CD8-positive, alpha-beta memory T cell (primary cell): ENCODE measurements around the gene BCAS1. TPM values are rescaled to one million over a fixed set of nuclear protein-coding genes. Genes with fewer than 3 reads are reported as not detected.
A peak's percentile ranks its signal among the peaks of the same experiment; 100 is the strongest.

ENCODE experiments used
- CTCF ChIA-PET: fragments of 350-600 bp; sonication (Branson Sonifier 250); formaldehyde crosslinking; loops from one replicate; lab custom pipeline; 2021; ENCODE audit warnings: antibody characterized with exemption; lab: Charles Lee
- POLR2A ChIA-PET: fragments of 350-600 bp; sonication (Branson Sonifier 250); formaldehyde crosslinking; loops from one replicate; lab custom pipeline; 2021; ENCODE audit warnings: antibody characterized with exemption; lab: Charles Lee
- DNase-seq, 5 donors: peaks; one replicate each; pipeline versions ENCODE4 v3.0.0 to v3.0.0-alpha.2; 2020 to 2022; ENCODE audit warnings: mixed read lengths in 1 of 5
- H3K27ac ChIP-seq: one replicate; pipeline ENCODE4 v1.7.0; 2013; ENCODE audit warnings: low read depth, mild to moderate bottlenecking, low read length, moderate library complexity
- H3K27me3 ChIP-seq: 2 replicates; pipeline ENCODE4 v1.7.0; 2013; ENCODE audit warnings: low read length, mild to moderate bottlenecking; ENCODE audit not compliant: insufficient read depth, poor library complexity, severe bottlenecking
- H3K36me3 ChIP-seq: 2 replicates; pipeline ENCODE4 v1.7.0; 2013; ENCODE audit warnings: mild to moderate bottlenecking, low read length, moderate library complexity; ENCODE audit not compliant: insufficient read depth
- H3K4me1 ChIP-seq: 2 replicates; pipeline ENCODE4 v1.7.0; 2013; ENCODE audit warnings: mild to moderate bottlenecking, low read length, moderate library complexity; ENCODE audit not compliant: insufficient read depth
- H3K4me3 ChIP-seq: 2 replicates; pipeline ENCODE4 v1.7.0; 2013; ENCODE audit warnings: mild to moderate bottlenecking, low read length
- H3K9me3 ChIP-seq: 2 replicates; pipeline ENCODE4 v1.7.0; 2013; ENCODE audit warnings: mild to moderate bottlenecking, low read length
- H3K27ac Mint-ChIP-seq, 8 donors: one replicate each; pipeline ENCODE4 v1.8.0; 2020 to 2021; ENCODE audit warnings: mixed read lengths in 8 of 8, mild to moderate bottlenecking in 6 of 8, inconsistent platforms in 3 of 8, moderate library complexity in 3 of 8
- H3K27me3 Mint-ChIP-seq, 2 donors: one replicate each; pipeline ENCODE4 v1.8.0; 2020 to 2021; ENCODE audit warnings: mixed read lengths in 2 of 2, mild to moderate bottlenecking in 1 of 2, moderate library complexity in 1 of 2
- H3K36me3 Mint-ChIP-seq, 3 donors: one replicate each; pipeline ENCODE4 v1.8.0; 2020 to 2021; ENCODE audit warnings: mixed read lengths in 3 of 3, inconsistent platforms in 1 of 3, mild to moderate bottlenecking in 1 of 3
- H3K4me1 Mint-ChIP-seq, 3 donors: one replicate each; pipeline ENCODE4 v1.8.0; 2020 to 2021; ENCODE audit warnings: mixed read lengths in 3 of 3, inconsistent platforms in 1 of 3, mild to moderate bottlenecking in 1 of 3
- H3K4me3 Mint-ChIP-seq, 7 donors: one replicate each; pipeline ENCODE4 v1.8.0; 2020 to 2021; ENCODE audit warnings: mixed read lengths in 7 of 7, mild to moderate bottlenecking in 6 of 7, moderate library complexity in 4 of 7, inconsistent platforms in 2 of 7
- H3K9me3 Mint-ChIP-seq, 5 donors: one replicate each; pipeline ENCODE4 v1.8.0; 2020 to 2022; ENCODE audit warnings: mixed read lengths in 5 of 5, mild to moderate bottlenecking in 3 of 5, moderate library complexity in 2 of 5, inconsistent platforms in 1 of 5
- polyA plus RNA-seq: library from polyadenylated mRNA; unstranded; fragments of 300-500 nt; fragmentation: Illumina TruSeq; gene quantifications from one replicate; pipeline ENCODE4 v1.2.3, GENCODE V29; 2021
- total RNA-seq, 2 experiments: library from RNA; stranded (reverse); gene quantifications; one replicate each; pipeline ENCODE4 v1.2.3, GENCODE V29; 2021

The BCAS1 gene
- total and polyA plus RNA-seq, 3 experiments from 2014 or later = 0.09 to 0.91 (median 0.15) TPM

- DNase-seq = no peak
- ChIA-PET POLR2A (no interaction called here), CTCF (interaction anchor here (1.1 kb wide), 1 partner anchor 11 kb away, joined by 3 read pairs; no protein-coding TSS in a partner anchor)
- peaks cover 0 to 25% of the 10 kb centered on the region in 2 donors for H3K27me3 Mint-ChIP-seq
- no peak overlapping the region for H3K27ac Mint-ChIP-seq
- Histone ChIP-seq H3K9me3 (no peaks in the 10 kb centered on the region), H3K4me3 (no peak overlapping the region), H3K36me3 (no peaks in the 10 kb centered on the region), H3K4me1 (no peaks in the 10 kb centered on the region), H3K27ac (no peak overlapping the region), H3K27me3 (no peaks in the 10 kb centered on the region)
- no peak overlapping the region for H3K4me3 Mint-ChIP-seq
- H3K36me3 Mint-ChIP-seq = peaks cover 1 to 13% (median 3%) of the 10 kb centered on the region in 3 donors
- peaks cover 0 to 4% (median 0%) of the 10 kb centered on the region in 3 donors for H3K4me1 Mint-ChIP-seq
- H3K9me3 Mint-ChIP-seq = peaks cover 0 to 5% (median 3%) of the 10 kb centered on the region in 5 donors
These were observed 112.1 kb downstream of the BCAS1 start for GRCh38 chr20:53958260-53958659.

- ChIA-PET POLR2A (no interaction called here), CTCF (interaction anchor here (1.0 to 1.1 kb wide), 2 partner anchors 12 to 382 kb away, joined by 3 read pairs; no protein-coding TSS in a partner anchor)
- Histone ChIP-seq H3K9me3 (no peaks in the 10 kb centered on the region), H3K36me3 (no peaks in the 10 kb centered on the region), H3K4me3 (no peak overlapping the region), H3K4me1 (no peaks in the 10 kb centered on the region), H3K27me3 (no peaks in the 10 kb centered on the region), H3K27ac (no peak overlapping the region)
- H3K27me3 Mint-ChIP-seq = peaks cover 0 to 25% of the 10 kb centered on the region in 2 donors
- no peak overlapping the region for H3K27ac Mint-ChIP-seq
- H3K36me3 Mint-ChIP-seq = peaks cover 1 to 17% (median 3%) of the 10 kb centered on the region in 3 donors
- H3K9me3 Mint-ChIP-seq = peaks cover 0 to 8% (median 7%) of the 10 kb centered on the region in 5 donors
- peaks cover 0 to 4% (median 0%) of the 10 kb centered on the region in 3 donors for H3K4me1 Mint-ChIP-seq
- no peak for DNase-seq
- no peak overlapping the region for H3K4me3 Mint-ChIP-seq
These were observed 112.8 kb downstream of the BCAS1 start for GRCh38 chr20:53957451-53958172.

GRCh38 chr20:53956013-53956715, 114.2 kb downstream of the BCAS1 start:
- Mint-ChIP-seq H3K36me3 (peaks cover 1 to 29% (median 3%) of the 10 kb centered on the region in 3 donors), H3K9me3 (peaks cover 0 to 16% (median 10%) of the 10 kb centered on the region in 5 donors), H3K27ac (no peak overlapping the region), H3K4me1 (peaks cover 0 to 10% (median 0%) of the 10 kb centered on the region in 3 donors), H3K27me3 (peaks cover 0 to 12% of the 10 kb centered on the region in 2 donors), H3K4me3 (no peak overlapping the region)
- Histone ChIP-seq H3K9me3 (no peaks in the 10 kb centered on the region), H3K4me1 (no peaks in the 10 kb centered on the region), H3K27me3 (no peaks in the 10 kb centered on the region), H3K4me3 (no peak overlapping the region), H3K27ac (no peak overlapping the region), H3K36me3 (no peaks in the 10 kb centered on the region)
- POLR2A ChIA-PET = no interaction called here
- CTCF ChIA-PET = interaction anchor here (0.6 to 1.0 kb wide), 2 partner anchors 55 to 381 kb away, joined by 3 read pairs; no protein-coding TSS in a partner anchor
- DNase-seq = no peak

GRCh38 chr20:53954723-53955658, 115.4 kb downstream of the BCAS1 start:
- no peaks in the 10 kb centered on the region for H3K27me3 ChIP-seq
- peaks cover 0 to 6% of the 10 kb centered on the region in 2 donors for H3K27me3 Mint-ChIP-seq
- H3K36me3 Mint-ChIP-seq = peaks cover 1 to 29% (median 3%) of the 10 kb centered on the region in 3 donors
- peaks cover 7 to 13% (median 7%) of the 10 kb centered on the region in 3 donors for H3K4me1 Mint-ChIP-seq
- ChIA-PET POLR2A (no interaction called here), CTCF (interaction anchor here (1.3 kb wide), 1 partner anchor 15 kb away, joined by 3 read pairs; no protein-coding TSS in a partner anchor)
- H3K9me3 Mint-ChIP-seq = peaks cover 0 to 16% (median 10%) of the 10 kb centered on the region in 5 donors
- no peak overlapping the region for H3K4me3 ChIP-seq
- no peaks in the 10 kb centered on the region for H3K9me3 ChIP-seq
- peak overlapping the region in 2 of 8 donors; percentile 24 to 76 for H3K27ac Mint-ChIP-seq
- DNase-seq = no peak
- peaks cover 4% of the 10 kb centered on the region for H3K4me1 ChIP-seq
- no peak overlapping the region for H3K27ac ChIP-seq
- H3K4me3 Mint-ChIP-seq = no peak overlapping the region
- H3K36me3 ChIP-seq = no peaks in the 10 kb centered on the region

- no peak overlapping the region for H3K4me3 Mint-ChIP-seq
- no peaks in the 10 kb centered on the region for H3K27me3 Mint-ChIP-seq
- no peak overlapping the region for H3K27ac Mint-ChIP-seq
- Histone ChIP-seq H3K4me3 (no peak overlapping the region), H3K4me1 (peaks cover 26% of the 10 kb centered on the region), H3K27me3 (no peaks in the 10 kb centered on the region), H3K9me3 (no peaks in the 10 kb centered on the region), H3K36me3 (no peaks in the 10 kb centered on the region), H3K27ac (no peak overlapping the region)
- H3K36me3 Mint-ChIP-seq = peaks cover 1 to 29% (median 3%) of the 10 kb centered on the region in 3 donors
- peaks cover 29 to 36% (median 31%) of the 10 kb centered on the region in 3 donors for H3K4me1 Mint-ChIP-seq
- ChIA-PET POLR2A (no interaction called here), CTCF (interaction anchor here (1.7 kb wide), 1 partner anchor 36 kb away, joined by 4 read pairs; no protein-coding TSS in a partner anchor)
- peaks cover 0 to 16% (median 10%) of the 10 kb centered on the region in 5 donors for H3K9me3 Mint-ChIP-seq
- DNase-seq = no peak
These were observed 117.8 kb downstream of the BCAS1 start for GRCh38 chr20:53952528-53953096.

- Mint-ChIP-seq H3K27me3 (no peaks in the 10 kb centered on the region), H3K9me3 (peaks cover 0 to 16% (median 8%) of the 10 kb centered on the region in 5 donors), H3K27ac (peak overlapping the region in 7 of 8 donors; percentile 13 to 100 (median 98)), H3K36me3 (peaks cover 1 to 25% (median 3%) of the 10 kb centered on the region in 3 donors), H3K4me3 (peak overlapping the region in 2 of 7 donors; percentile 37 to 77), H3K4me1 (peaks cover 29 to 40% (median 38%) of the 10 kb centered on the region in 3 donors)
- no peak for DNase-seq
- Histone ChIP-seq H3K36me3 (no peaks in the 10 kb centered on the region), H3K4me3 (no peak overlapping the region), H3K4me1 (peaks cover 29% of the 10 kb centered on the region), H3K27me3 (no peaks in the 10 kb centered on the region), H3K9me3 (no peaks in the 10 kb centered on the region), H3K27ac (no peak overlapping the region)
- ChIA-PET CTCF (interaction anchor here (0.9 to 2.6 kb wide), 5 partner anchors 8 to 538 kb away, joined by 3 to 18 read pairs (median 3); no protein-coding TSS in a partner anchor), POLR2A (interaction anchor here (0.7 kb wide), 1 partner anchor 365 kb away, joined by 3 read pairs; no protein-coding TSS in a partner anchor)
These were observed 119.8 kb downstream of the BCAS1 start for GRCh38 chr20:53950578-53950977.

- DNase-seq = no peak
- H3K27me3 ChIP-seq = no peaks in the 10 kb centered on the region
- Mint-ChIP-seq H3K9me3 (peaks cover 0 to 16% (median 8%) of the 10 kb centered on the region in 5 donors), H3K36me3 (peaks cover 1 to 25% (median 3%) of the 10 kb centered on the region in 3 donors), H3K4me3 (peak overlapping the region; percentile 19 to 84 (median 77)), H3K27ac (peak overlapping the region; percentile 13 to 100 (median 98)), H3K4me1 (peaks cover 29 to 40% (median 38%) of the 10 kb centered on the region in 3 donors), H3K27me3 (no peaks in the 10 kb centered on the region)
- peaks cover 29% of the 10 kb centered on the region for H3K4me1 ChIP-seq
- POLR2A ChIA-PET = no interaction called here
- H3K36me3 ChIP-seq = no peaks in the 10 kb centered on the region
- CTCF ChIA-PET = interaction anchor here (0.7 to 2.6 kb wide), 8 partner anchors 10 to 538 kb away, joined by 3 to 18 read pairs (median 4); no protein-coding TSS in a partner anchor
- no peaks in the 10 kb centered on the region for H3K9me3 ChIP-seq
- no peak overlapping the region for H3K27ac ChIP-seq
- H3K4me3 ChIP-seq = no peak overlapping the region
These were observed 120.4 kb downstream of the BCAS1 start for GRCh38 chr20:53950031-53950430.
